Measurements from ENCODE around the gene PEX11B.

PEX11B gene

DNA sequence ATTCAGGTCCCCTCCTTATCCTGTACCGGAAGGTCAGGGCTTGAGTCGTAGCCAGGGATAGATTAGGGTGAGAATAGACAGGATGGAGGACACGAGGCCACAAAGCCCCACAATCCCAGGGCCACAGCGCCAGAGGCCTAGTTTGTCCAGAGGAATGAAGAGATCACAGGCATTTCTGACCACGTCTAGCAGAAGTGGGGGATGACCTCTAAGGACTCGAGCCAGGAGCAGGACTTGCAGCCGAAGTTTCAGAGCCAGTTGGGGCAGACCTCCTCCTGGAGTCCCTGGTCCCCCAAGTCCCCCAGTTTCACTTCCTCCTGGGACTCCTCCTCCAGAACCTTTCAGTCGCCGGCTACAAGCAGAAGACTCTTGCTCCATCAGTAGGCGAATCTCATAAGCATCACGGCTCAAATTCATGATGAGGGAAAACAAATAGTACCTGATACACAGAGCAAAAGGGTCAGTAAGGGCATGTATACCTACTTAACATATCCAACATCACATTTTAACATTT is 6.3 kb downstream of the PEX11B start:
- TF ChIP-seq, protein P1, sequence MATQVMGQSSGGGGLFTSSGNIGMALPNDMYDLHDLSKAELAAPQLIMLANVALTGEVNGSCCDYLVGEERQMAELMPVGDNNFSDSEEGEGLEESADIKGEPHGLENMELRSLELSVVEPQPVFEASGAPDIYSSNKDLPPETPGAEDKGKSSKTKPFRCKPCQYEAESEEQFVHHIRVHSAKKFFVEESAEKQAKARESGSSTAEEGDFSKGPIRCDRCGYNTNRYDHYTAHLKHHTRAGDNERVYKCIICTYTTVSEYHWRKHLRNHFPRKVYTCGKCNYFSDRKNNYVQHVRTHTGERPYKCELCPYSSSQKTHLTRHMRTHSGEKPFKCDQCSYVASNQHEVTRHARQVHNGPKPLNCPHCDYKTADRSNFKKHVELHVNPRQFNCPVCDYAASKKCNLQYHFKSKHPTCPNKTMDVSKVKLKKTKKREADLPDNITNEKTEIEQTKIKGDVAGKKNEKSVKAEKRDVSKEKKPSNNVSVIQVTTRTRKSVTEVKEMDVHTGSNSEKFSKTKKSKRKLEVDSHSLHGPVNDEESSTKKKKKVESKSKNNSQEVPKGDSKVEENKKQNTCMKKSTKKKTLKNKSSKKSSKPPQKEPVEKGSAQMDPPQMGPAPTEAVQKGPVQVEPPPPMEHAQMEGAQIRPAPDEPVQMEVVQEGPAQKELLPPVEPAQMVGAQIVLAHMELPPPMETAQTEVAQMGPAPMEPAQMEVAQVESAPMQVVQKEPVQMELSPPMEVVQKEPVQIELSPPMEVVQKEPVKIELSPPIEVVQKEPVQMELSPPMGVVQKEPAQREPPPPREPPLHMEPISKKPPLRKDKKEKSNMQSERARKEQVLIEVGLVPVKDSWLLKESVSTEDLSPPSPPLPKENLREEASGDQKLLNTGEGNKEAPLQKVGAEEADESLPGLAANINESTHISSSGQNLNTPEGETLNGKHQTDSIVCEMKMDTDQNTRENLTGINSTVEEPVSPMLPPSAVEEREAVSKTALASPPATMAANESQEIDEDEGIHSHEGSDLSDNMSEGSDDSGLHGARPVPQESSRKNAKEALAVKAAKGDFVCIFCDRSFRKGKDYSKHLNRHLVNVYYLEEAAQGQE (IDR thresholded peaks at IDR 0.05; ENCODE audit: insufficient read depth in 1 of 2, low read depth in 2 of 2, low read length in 2 of 2), result no peak
- TF ChIP-seq TAF1 (IDR thresholded peaks at IDR 0.05; ENCODE audit: borderline replicate concordance, insufficient read depth, low read length) (no peak), SIN3A (IDR thresholded peaks at IDR 0.05; ENCODE audit: borderline replicate concordance, insufficient read depth, low read length) (no peak), FOXP2 (optimal IDR thresholded peaks at IDR 0.05; ENCODE audit: borderline replicate concordance, extremely low read depth, extremely low read length, insufficient read depth) (no peak), POLR2AphosphoS5 (IDR thresholded peaks at IDR 0.05; ENCODE audit: low read depth, low read length) (no peak)

DNA sequence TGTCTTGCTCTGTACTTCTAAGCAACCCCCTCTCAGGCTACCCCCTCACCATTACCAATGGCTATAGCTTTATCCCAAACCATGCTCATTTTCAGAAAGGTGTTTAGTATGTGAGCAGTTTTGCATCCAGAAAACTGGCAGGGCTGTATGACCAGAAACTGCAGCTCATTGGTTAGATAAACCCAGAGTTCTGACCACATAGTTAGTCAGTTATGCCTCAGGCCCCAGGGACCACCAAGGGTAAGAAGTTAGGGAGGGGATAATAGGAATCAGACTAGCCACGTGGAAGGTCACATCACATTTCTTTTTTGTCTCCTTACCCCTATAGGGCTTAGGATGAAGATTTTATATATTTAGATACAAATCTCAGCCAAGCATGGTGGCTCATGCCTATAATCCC is 9.9 kb downstream of the PEX11B start:
- TF ChIP-seq FOXP2 (optimal IDR thresholded peaks at IDR 0.05; ENCODE audit: borderline replicate concordance, extremely low read depth, extremely low read length, insufficient read depth), result no peak
- TF ChIP-seq TAF1 (IDR thresholded peaks at IDR 0.05; ENCODE audit: borderline replicate concordance, insufficient read depth, low read length), result no peak
- no peak for TF ChIP-seq POLR2AphosphoS5 (IDR thresholded peaks at IDR 0.05; ENCODE audit: low read depth, low read length)
- TF ChIP-seq, protein P1 (IDR thresholded peaks at IDR 0.05; ENCODE audit: insufficient read depth in 1 of 2, low read depth in 2 of 2, low read length in 2 of 2), result no peak
- TF ChIP-seq SIN3A (IDR thresholded peaks at IDR 0.05; ENCODE audit: borderline replicate concordance, insufficient read depth, low read length), result no peak

DNA sequence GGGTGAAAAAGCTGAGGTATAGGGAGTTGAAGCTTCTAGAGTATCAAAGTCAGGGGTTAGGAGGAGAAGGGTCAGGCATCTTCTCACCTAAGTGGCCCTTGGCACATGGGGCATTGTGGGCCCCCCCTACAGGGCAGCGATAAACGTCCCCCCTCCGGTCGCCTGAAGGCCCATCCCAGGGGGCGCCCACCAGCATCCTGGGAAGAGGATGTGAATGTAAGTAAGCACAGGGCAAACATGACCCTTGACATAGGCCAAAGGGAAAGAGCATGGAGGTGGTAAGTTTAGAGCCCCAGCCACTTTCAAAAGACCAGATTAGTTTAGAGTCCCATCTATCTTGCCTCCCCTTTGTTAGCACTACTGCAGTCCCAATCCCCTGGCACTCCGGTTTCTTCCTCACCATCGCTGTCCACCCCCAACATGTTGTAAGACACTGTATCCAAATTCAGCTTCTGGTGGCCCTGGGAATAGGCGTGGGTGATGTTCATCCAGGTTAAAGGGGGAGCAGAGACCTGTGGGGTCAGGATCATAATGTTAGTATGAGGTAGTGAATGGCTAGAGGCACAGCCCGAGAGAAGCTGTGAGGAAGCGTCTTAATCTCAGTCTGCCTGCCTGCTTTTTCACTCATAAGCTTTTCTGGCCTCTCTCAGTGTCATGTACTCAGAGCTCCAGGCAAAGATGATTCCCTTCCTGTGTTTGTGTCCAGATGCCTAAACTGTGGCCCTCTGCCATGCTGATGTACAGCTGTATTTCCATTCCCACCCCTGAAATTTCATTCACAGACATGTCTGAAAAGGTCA is 11.4 kb downstream of the PEX11B start:
- TF ChIP-seq, protein P1 (IDR thresholded peaks at IDR 0.05; ENCODE audit: insufficient read depth in 1 of 2, low read depth in 2 of 2, low read length in 2 of 2), result no peak
- peak; percentile 59; the same call in 1 of the 2 replicates for TF ChIP-seq TAF1 (IDR thresholded peaks at IDR 0.05; ENCODE audit: borderline replicate concordance, insufficient read depth, low read length)
- 0 out of 2 replicates have a peak, but pooled peaks have one; percentile 38 for TF ChIP-seq POLR2AphosphoS5 (IDR thresholded peaks at IDR 0.05; ENCODE audit: low read depth, low read length)
- TF ChIP-seq SIN3A (IDR thresholded peaks at IDR 0.05; ENCODE audit: borderline replicate concordance, insufficient read depth, low read length), result peak; percentile 72; the same call in 1 of the 2 replicates
- no peak for TF ChIP-seq FOXP2 (optimal IDR thresholded peaks at IDR 0.05; ENCODE audit: borderline replicate concordance, extremely low read depth, extremely low read length, insufficient read depth)

DNA sequence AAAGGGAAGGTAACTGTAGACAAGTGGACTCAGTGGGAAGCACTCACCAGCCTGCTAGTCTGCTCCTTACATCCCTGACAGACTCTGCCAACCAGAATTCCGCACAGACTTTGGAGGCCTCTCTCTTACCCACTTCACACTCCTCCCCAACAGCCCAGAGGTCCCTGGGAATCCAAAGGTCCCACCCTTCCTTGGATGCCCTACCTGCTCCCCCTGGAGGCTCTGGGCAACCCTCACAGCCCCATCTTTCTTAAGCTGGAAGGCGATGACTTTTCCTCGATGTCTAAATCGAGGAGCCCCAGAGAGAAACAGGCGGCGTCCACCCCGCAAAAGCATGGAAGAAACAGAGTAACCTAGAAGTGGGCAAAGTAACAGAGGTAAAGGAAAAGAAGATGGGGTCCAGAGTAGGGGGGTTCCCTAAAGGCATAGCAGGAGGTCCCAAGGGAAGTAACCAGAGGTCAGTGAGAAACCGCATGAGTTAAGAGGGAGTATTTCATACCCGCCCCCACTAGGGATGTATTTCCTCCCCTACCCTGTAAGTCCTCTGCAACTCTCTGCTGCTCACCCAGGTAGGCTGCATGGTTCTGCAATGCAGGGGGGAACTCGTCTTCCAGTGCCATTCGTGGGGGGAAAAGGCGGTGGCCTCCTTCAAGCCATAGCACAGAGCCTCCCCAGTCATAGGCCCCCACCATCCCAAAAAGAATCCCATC is 17.1 kb downstream of the PEX11B start:
- TF ChIP-seq SIN3A (IDR thresholded peaks at IDR 0.05; ENCODE audit: borderline replicate concordance, insufficient read depth, low read length) (no peak), FOXP2 (optimal IDR thresholded peaks at IDR 0.05; ENCODE audit: borderline replicate concordance, extremely low read depth, extremely low read length, insufficient read depth) (no peak)

DNA sequence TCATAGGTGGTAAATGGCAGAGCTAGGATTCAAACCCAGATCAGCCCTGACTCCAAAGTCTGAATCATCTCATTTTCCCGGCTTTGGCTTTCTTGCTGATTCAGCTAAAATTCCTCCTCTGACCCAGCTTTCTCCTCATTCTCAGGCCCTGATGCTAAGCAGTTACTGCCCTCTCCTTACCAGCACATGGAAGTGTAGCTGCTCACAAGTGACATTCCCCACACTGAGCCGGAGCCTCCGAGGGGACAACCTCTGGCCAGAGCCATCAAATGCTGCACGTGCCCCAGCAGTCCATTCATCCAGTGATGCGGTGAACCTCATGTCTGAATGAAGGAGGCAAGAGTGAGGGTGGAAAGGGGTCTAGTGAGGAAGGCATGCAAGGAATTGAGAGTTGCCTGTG is 19.8 kb downstream of the PEX11B start:
- TF ChIP-seq, protein P1 (IDR thresholded peaks at IDR 0.05; ENCODE audit: insufficient read depth in 1 of 2, low read depth in 2 of 2, low read length in 2 of 2), result no peak
- TF ChIP-seq POLR2AphosphoS5 (IDR thresholded peaks at IDR 0.05; ENCODE audit: low read depth, low read length), result no peak
- TF ChIP-seq FOXP2 (optimal IDR thresholded peaks at IDR 0.05; ENCODE audit: borderline replicate concordance, extremely low read depth, extremely low read length, insufficient read depth), result no peak
- TF ChIP-seq SIN3A (IDR thresholded peaks at IDR 0.05; ENCODE audit: borderline replicate concordance, insufficient read depth, low read length), result no peak
- TF ChIP-seq TAF1 (IDR thresholded peaks at IDR 0.05; ENCODE audit: borderline replicate concordance, insufficient read depth, low read length), result no peak

All from PFSK-1 (cell line).